CD4-positive, alpha-beta T cell treated with Interleukin-2 at 100 ng/mL for 4 hours (primary cell): ENCODE results near the gene FOSL2.

Experiments used
- DNase-seq: peaks from one replicate; pipeline ENCODE4 v3.0.0-alpha.2; 2020; ENCODE audit warnings: low spot score

Gene FOSL2

GRCh38 chr2:28450901-28451565 is 58.4 kb downstream of the FOSL2 start:
- no peak for DNase-seq

DNA sequence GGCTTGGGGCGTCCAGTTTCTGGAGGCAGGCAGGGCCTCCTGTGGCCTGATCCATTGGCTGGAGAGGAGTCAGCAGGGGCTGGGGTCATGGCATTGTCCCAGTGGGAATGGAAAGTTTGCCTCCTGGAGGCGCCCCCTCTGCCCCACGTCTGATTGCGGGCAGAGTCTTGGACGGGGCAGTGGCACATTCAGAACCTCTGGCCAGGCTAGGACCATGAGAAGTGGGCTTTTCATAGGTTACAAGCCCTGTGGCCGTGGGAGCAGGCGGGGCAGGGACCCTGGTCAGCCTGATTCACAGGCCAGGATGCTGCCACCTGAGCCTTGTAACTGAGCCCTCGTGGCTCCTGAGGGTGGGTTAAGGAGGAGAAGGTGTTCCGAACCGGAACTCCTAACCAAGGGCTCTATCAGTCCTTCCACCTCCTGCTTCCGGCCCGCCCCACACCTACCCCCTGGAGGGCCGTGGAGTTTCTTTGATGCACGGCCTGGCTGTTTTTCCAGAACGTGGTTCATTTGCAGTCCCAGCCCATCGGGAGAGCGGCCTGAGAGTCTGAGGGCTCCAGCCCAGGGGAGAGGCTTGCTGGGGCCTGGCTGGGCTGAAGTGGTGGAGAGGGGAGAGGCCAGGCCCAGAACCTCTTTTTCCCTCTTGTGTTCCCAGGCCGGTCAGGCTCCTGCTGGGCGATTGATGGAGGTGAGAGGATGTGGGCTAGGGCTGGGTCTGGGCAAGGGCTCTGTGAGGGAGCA is 59.3 kb downstream of the FOSL2 start:
- DNase-seq: no peak

GRCh38 chr2:28452534-28453081 is 60.0 kb downstream of the FOSL2 start:
- peak; percentile 77 for DNase-seq

- DNase-seq: no peak
Observed at GRCh38 chr2:28453396-28453795, 60.7 kb downstream of the FOSL2 start.

DNA sequence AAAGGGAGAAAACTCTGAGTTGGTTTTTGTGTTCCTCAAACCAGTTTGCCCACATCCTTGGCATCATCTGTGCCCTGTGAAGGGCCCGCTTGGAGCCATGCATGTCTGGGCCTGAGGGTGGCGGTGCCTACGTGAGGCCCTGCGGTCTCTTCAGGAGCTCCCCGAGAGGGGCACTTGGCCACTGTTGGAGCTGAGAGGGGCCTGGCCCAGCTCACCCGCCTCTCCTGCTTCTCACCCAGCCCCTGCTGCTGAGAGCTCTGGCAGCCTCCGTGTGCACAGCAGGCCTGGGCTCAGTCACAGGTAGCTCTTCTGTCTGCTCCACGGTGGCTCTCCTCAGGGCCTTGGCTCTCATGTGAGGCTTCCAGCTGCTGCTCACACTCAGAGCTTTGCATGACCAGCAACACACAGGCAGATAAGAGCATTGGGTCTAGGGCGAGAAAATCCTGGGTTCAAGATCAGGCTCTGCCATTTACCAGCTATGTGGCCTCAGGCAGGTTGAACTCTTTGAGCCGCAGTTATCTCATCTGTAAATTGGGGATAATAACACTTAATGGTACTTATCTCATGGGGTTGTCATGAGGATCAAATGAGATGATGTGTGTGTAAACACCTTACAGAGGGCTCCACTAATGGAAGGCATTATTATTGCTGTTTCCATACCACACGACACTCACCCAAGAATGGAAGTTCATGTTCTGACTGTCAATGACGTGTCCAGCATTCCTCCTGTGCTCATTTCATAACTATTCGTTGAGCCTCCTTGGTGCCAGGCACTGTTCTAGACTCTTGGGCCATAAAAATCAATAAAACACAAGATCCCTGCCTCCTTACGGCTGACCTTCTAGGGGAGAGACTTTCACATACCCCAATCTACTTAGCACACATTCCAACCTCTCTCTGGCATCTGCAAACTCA is 61.6 kb downstream of the FOSL2 start:
- DNase-seq: no peak

DNA sequence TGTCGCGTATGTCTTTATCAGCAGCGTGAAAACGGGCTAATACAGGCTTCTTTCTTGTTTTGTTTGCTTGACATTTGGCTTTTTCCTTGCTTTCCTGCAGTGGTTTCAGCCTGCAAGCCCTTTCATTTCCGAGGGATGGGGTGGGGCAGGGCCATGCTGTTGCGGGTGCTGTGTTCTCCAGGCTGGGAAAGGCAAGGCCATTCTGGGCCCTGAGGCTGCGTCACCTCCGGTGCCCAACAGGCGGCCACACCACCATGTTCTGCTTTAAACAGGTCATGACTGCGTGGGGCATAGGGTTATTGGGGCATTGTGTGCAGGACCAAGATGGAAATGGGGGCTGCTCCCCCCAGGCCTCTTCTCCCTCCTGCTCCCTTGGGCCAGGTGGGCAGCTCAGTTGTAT is 64.6 kb downstream of the FOSL2 start:
- DNase-seq: no peak

DNA sequence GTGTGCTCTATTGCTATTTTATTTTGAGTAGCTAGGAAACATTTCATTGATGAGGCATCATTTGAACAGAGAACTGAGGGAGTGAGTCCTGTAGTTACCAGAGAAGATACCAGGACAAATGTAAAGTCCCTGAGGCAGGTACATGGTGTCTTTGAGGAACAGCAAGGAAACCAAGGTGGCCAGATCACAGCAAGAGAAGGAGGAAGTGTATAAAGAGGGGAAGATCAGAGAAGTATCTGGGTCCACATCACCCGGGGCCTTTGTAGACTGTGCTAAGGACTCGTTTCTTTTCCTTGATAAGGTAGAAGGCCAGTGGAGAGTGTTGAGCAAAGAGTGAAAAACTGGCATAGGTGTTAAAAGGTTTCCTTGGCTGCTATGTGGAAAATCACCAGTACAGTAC is 68.4 kb downstream of the FOSL2 start:
- no peak for DNase-seq

DNA sequence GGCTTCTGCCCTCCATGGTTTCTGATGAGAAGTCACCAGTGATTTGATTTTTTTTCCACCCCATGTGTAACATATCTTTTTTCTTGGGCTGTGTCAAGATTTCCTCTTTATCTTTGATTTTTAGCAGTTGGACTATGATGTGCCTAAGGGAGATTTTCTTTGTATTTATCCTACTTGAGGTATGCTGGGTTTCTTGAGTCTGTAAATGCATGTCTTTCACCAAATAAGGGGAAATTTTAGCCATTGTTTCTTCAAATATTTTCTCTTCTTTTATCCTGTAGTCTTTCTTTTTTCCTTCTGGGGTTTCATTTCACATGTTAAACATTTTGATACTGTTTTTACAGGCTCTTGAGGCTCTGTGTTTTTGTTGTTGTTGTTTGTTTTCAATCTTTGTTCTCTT is 69.5 kb downstream of the FOSL2 start:
- no peak for DNase-seq

- no peak for DNase-seq
Observed at GRCh38 chr2:28463211-28463816, 70.7 kb downstream of the FOSL2 start.

GRCh38 chr2:28463893-28464292 is 71.2 kb downstream of the FOSL2 start:
- DNase-seq: no peak

- DNase-seq: no peak
Observed at GRCh38 chr2:28465148-28465885, 72.7 kb downstream of the FOSL2 start.
